HFFc6 (cell line): ENCODE data around the gene MIPEP. TPM values are rescaled to one million over a fixed set of nuclear protein-coding genes. Genes with fewer than 3 reads are reported as not detected.
"Not testable (repeated sequence)": the region's sequence is repeated elsewhere in the genome, so short reads cannot be mapped to it uniquely, and the experiment has no call there.

Experiments used
- DNase-seq: peaks from one replicate; pipeline ENCODE4 v3.0.0-alpha.2; 2018
- H3K27ac Mint-ChIP-seq: 2 replicates; pipeline ENCODE4 v1.8.0; 2020; ENCODE audit warnings: mild to moderate bottlenecking, mixed read lengths
- H3K27me3 Mint-ChIP-seq: 2 replicates; pipeline ENCODE4 v1.8.0; 2021; ENCODE audit warnings: mild to moderate bottlenecking, moderate library complexity, mixed read lengths; ENCODE audit not compliant: insufficient read depth
- H3K36me3 Mint-ChIP-seq: 2 replicates; pipeline ENCODE4 v1.8.0; 2021; ENCODE audit warnings: low read depth, mixed read lengths
- H3K4me1 Mint-ChIP-seq: 2 replicates; pipeline ENCODE4 v1.8.0; 2020; ENCODE audit warnings: low read depth, mixed read lengths
- H3K4me3 Mint-ChIP-seq: 2 replicates; pipeline ENCODE4 v1.8.0; 2020; ENCODE audit warnings: mild to moderate bottlenecking, moderate library complexity, mixed read lengths
- H3K9me3 Mint-ChIP-seq: 2 replicates; pipeline ENCODE4 v1.8.0; 2020; ENCODE audit warnings: mild to moderate bottlenecking, mixed read lengths
- total RNA-seq, 6 experiments: library from RNA; stranded (reverse); fragmentation: NEBNext Ultra II Directional; extraction: Animal tissue kit (Norgen Biotek cat#: 25700); gene quantifications; 2 replicates in 1 of 6; 3 replicates in 5 of 6; pipeline ENCODE4 v1.2.3, GENCODE V29; 2021
- TF ChIP-seq, protein P1 (sequence below): fragments of 200-600 bp; sonication (generic); IDR thresholded peaks from 2 replicates; pipeline ENCODE4 v1.5.0; 2021; ENCODE audit warnings: antibody characterized with exemption, mild to moderate bottlenecking

MIPEP gene
- total RNA-seq, 6 experiments from 2014 or later, result 11.3 to 15.6 (median 13.1) TPM

DNA sequence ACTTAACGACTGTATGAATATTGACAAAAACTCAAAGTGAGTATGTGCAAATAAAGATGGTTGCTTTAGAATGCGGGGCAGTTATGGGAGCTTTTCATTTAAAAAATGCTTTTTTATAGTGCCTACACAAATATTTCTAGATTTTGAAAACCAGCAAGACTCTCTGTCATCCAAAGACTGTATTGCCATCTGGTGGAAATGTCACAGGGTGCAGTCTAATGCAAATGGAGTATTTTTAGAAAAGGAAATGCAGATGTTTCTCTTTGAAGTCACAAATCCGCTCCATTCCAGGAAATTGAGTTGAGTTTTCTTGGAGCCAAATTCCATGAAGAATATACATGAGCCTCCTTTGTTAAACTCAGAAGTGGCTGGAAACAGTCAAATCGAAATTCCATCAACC, 10.4 kb upstream of the MIPEP start:
- TF ChIP-seq, protein P1, sequence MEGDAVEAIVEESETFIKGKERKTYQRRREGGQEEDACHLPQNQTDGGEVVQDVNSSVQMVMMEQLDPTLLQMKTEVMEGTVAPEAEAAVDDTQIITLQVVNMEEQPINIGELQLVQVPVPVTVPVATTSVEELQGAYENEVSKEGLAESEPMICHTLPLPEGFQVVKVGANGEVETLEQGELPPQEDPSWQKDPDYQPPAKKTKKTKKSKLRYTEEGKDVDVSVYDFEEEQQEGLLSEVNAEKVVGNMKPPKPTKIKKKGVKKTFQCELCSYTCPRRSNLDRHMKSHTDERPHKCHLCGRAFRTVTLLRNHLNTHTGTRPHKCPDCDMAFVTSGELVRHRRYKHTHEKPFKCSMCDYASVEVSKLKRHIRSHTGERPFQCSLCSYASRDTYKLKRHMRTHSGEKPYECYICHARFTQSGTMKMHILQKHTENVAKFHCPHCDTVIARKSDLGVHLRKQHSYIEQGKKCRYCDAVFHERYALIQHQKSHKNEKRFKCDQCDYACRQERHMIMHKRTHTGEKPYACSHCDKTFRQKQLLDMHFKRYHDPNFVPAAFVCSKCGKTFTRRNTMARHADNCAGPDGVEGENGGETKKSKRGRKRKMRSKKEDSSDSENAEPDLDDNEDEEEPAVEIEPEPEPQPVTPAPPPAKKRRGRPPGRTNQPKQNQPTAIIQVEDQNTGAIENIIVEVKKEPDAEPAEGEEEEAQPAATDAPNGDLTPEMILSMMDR, result peak; percentile 86
- H3K9me3 Mint-ChIP-seq, result no peaks in the 10 kb centered on the region
- H3K36me3 Mint-ChIP-seq, result no peaks in the 10 kb centered on the region
- peak overlapping the region; percentile 58 for H3K27ac Mint-ChIP-seq
- H3K27me3 Mint-ChIP-seq, result no peaks in the 10 kb centered on the region
- peak; percentile 67 for DNase-seq
- H3K4me3 Mint-ChIP-seq, result no peak overlapping the region
- H3K4me1 Mint-ChIP-seq, result peaks cover 59% of the 10 kb centered on the region

GRCh38 chr13:23898101-23898500, 8.9 kb upstream of the MIPEP start:
- no peak overlapping the region for H3K4me3 Mint-ChIP-seq
- H3K4me1 Mint-ChIP-seq, result peaks cover 55% of the 10 kb centered on the region
- peak overlapping the region; percentile 66; the same call in 1 of the 2 replicates for H3K27ac Mint-ChIP-seq
- H3K27me3 Mint-ChIP-seq, result no peaks in the 10 kb centered on the region
- no peak for DNase-seq
- no peaks in the 10 kb centered on the region for H3K36me3 Mint-ChIP-seq
- no peaks in the 10 kb centered on the region for H3K9me3 Mint-ChIP-seq
- TF ChIP-seq, protein P1, result no peak

DNA sequence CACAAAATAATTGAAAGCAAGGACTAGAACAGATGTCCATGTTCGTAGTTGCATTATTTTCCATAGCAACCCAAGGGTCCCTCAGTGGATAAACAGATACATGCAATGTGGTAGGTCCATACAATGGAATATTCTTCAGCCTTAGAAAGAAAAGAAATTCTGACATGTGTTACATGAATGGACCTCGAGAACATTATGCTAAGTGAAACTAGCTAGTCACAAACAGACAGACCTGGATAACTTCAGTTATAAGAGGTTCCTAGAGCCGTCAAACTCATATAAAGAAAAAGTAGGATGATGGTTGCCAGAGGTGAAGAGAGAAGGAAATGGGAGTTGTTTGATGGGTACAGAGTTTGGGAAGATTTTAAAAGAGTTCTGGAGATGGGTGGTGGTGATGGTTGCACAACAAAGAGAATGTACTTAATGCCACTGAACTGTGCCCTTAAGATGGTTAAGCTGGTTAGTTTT, 8.3 kb upstream of the MIPEP start, which contains the start of gene C1QTNF9B:
TSS of gene C1QTNF9B (minus strand) at position 51 of the 468 bp plus-strand sequence.
- H3K4me3 Mint-ChIP-seq, H3K27me3 Mint-ChIP-seq, H3K36me3 Mint-ChIP-seq, DNase-seq, H3K9me3 Mint-ChIP-seq: not testable (repeated sequence)
- Mint-ChIP-seq H3K27ac (peak within 1 kb of the TSS; percentile 66; the same call in 1 of the 2 replicates), H3K4me1 (peaks cover 50% of the 10 kb centered on the region)

DNA sequence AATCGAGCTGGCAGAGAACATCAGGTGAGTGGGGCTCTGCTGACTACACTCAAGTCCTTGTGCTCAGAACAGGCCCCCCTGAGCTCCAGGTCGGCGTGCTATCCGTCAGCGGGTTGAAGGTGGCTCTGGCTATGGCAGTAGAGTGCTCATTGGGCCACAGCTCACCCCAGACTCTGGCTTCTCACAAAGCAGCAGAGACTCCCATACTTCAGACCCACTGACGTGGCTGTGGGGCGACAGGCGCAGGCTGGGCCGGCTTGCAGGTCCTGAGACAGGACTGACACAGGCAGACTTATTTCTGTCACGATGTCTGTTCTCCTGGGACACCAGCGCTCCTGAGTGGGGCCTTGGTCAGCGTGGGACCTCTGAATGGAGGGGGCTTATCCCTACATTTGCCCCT, 5.5 kb upstream of the MIPEP start:
- not testable (repeated sequence) for H3K27me3 Mint-ChIP-seq, H3K27ac Mint-ChIP-seq, H3K36me3 Mint-ChIP-seq, DNase-seq, H3K4me3 Mint-ChIP-seq, H3K9me3 Mint-ChIP-seq
- peaks cover 31% of the 10 kb centered on the region for H3K4me1 Mint-ChIP-seq

DNA sequence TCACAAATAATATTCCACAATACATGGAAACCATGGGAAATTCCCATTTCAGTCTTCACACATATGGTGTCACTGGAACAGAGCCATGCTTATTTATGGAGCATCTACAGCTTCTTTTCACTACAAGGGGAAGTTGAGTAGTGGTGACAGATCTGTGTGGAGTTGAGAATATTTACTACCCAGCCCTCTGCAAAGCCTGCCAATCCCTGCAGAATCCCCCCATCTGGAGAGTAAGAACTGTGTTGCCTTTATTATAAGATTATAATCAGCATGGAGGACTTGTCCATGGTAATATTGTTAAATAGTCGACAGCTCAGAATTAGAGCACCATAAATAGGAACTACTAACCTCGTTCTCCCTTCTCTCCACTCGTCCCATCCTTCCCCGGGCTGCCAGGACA, 4.6 kb upstream of the MIPEP start:
- not testable (repeated sequence) for H3K9me3 Mint-ChIP-seq, DNase-seq, H3K4me3 Mint-ChIP-seq, H3K27me3 Mint-ChIP-seq, H3K36me3 Mint-ChIP-seq, H3K27ac Mint-ChIP-seq
- H3K4me1 Mint-ChIP-seq, result peaks cover 25% of the 10 kb centered on the region

DNA sequence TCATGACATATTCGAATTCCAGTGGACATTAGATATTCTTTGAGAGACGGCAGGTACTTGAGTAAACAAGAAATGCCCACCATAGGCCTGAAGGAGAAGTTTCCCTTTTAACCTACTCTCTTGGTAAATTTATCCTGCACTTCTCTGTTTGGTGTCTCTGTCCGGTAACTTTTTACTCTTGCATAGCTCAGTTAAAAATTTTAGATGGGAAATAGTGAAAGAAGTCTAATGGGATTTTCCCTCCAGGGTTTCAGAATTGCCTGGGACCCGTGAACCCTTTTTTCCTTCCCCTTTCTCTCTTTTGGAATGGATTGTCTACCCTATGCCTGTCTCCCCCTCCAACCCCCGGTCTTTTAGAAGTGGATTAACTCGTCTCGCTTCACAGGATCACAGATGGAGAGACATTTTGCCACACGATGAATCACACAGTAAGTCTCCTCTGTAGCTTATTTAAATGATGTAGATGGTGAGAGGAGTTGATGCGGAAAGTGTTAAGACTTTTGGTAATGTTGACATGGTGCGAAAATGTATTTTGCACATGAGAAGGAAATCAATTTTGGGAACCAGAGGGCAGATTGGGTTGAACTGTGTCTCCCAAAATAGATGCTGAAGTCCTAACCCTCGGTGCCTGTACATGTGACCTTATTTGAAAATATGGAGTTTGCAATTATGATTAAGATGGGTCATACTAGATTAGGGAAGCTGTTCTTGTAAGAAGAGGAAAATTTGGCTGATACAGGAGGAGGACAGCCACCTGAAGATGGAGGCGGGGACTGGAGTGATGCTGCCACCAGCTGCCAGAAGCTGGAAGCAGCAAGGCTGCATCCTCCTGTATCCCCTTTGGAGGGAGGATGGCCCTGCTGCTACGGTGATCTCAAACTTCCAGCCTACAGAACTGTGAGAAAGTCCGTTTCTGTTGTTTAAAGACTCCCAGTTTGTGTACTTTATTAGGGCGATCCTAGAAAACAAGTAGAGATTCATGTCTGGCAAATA, 711 bp upstream of the MIPEP start:
- H3K9me3 Mint-ChIP-seq, result no peaks in the 10 kb centered on the region
- TF ChIP-seq, protein P1, result peak; percentile 54
- no peaks in the 10 kb centered on the region for H3K27me3 Mint-ChIP-seq
- peaks cover 4% of the 10 kb centered on the region for H3K36me3 Mint-ChIP-seq
- peak overlapping the region; percentile 86 for H3K4me3 Mint-ChIP-seq
- H3K27ac Mint-ChIP-seq, result peak overlapping the region; percentile 72
- DNase-seq, result no peak
- H3K4me1 Mint-ChIP-seq, result peaks cover 29% of the 10 kb centered on the region

DNA sequence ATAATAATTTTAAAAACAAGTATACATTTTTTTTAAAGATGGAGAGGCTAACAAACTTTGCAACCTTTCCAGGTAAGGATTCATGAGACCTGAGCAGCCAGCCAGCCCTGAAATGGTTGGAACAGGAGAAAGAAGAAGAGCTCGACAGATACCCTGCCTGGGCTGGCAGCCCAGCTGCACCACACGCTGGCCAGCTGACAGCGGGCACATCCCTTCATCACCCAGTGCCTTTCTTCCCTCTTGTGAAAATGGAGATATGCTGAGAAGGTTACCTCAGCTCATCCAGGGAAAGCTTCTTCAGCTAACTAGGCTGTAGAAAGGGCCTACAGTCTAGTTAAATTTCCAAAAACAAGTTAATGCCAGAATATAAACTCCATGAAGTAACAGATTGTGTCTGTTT, 4.8 kb downstream of the MIPEP start:
- H3K4me1 Mint-ChIP-seq, result peaks cover 20% of the 10 kb centered on the region

More for the DNA sequence above, 4.8 kb downstream of the MIPEP start:
- H3K27ac Mint-ChIP-seq, H3K4me3 Mint-ChIP-seq, H3K27me3 Mint-ChIP-seq, H3K9me3 Mint-ChIP-seq, H3K36me3 Mint-ChIP-seq, DNase-seq: not testable (repeated sequence)
